Endothelial cell of umbilical vein (primary cell): ENCODE results near the gene HTR3A. TPM values are rescaled to one million over a fixed set of nuclear protein-coding genes. Genes with fewer than 3 reads are reported as not detected.

Source experiments
- BruUV-seq: library from RNA; stranded (reverse); fragments of 400-500 nt; replicated peaks from 2 replicates; lab custom pipeline; 2021; lab: Mats Ljungman, UMichigan
- CTCF ChIA-PET: fragments of 300-600, 350-600 bp; sonication (Branson Sonifier 250); formaldehyde crosslinking; loops from one replicate; lab custom pipeline; 2021; ENCODE audit warnings: antibody characterized with exemption, inconsistent platforms; lab: Charles Lee
- POLR2A ChIA-PET: fragments of 300-600, 350-600 bp; sonication (Branson Sonifier 250); formaldehyde crosslinking; loops from one replicate; lab custom pipeline; 2021; ENCODE audit warnings: antibody characterized with exemption, inconsistent platforms; lab: Charles Lee
- DNase-seq: peaks from one replicate; pipeline ENCODE4 v3.0.0-alpha.2; 2011; ENCODE audit warnings: low read depth, low spot score
- FAIRE-seq: peaks from 2 replicates; lab custom pipeline; 2011; peaks lifted over from hg19 to GRCh38; lab: Jason Lieb, UNC
- H2AFZ ChIP-seq: 2 replicates; pipeline ENCODE4 v1.6.0; 2012; ENCODE audit warnings: low read depth, low read length, control low read depth, inconsistent platforms
- H3K27ac ChIP-seq: 2 replicates; pipeline ENCODE4 v1.5.1; 2011; ENCODE audit warnings: low read depth, mild to moderate bottlenecking, control low read depth, low read length, moderate library complexity; ENCODE audit not compliant: insufficient read depth
- H3K27me3 ChIP-seq, 2 experiments: 2 replicates each; pipeline versions ENCODE4 v1.6.0 to v1.6.1; 2011; ENCODE audit warnings: low read length in 2 of 2, mixed read lengths in 1 of 2; ENCODE audit not compliant: control insufficient read depth in 2 of 2, insufficient read depth in 2 of 2
- H3K36me3 ChIP-seq, 2 experiments: 2 replicates in 1 of 2; 3 replicates in 1 of 2; pipeline ENCODE4 v1.5.1; 2011; ENCODE audit warnings: low read length in 2 of 2, mild to moderate bottlenecking in 1 of 2, moderate library complexity in 1 of 2; ENCODE audit not compliant: control insufficient read depth in 2 of 2, insufficient read depth in 2 of 2; ENCODE audit errors: extremely low read depth in 1 of 2
- H3K4me1 ChIP-seq: 3 replicates; pipeline ENCODE4 v1.5.1; 2011; ENCODE audit warnings: mild to moderate bottlenecking, low read length; ENCODE audit not compliant: control insufficient read depth, insufficient read depth; ENCODE audit errors: extremely low read depth
- H3K4me2 ChIP-seq: 2 replicates; pipeline ENCODE4 v1.6.1; 2011; ENCODE audit warnings: low read length, control low read depth, mixed read lengths; ENCODE audit not compliant: insufficient read depth
- H3K4me3 ChIP-seq, 3 experiments: fragments of 200-600 bp in 1 of 3; sonication (generic), shearing (Covaris generic) in 1 of 3; replicated peaks in 1 of 3; 2 replicates each; pipeline ENCODE4 v1.5.1; 2011 to 2016; ENCODE audit warnings: control low read depth in 3 of 3, low read length in 3 of 3, mild to moderate bottlenecking in 2 of 3, inconsistent platforms in 1 of 3, low read depth in 1 of 3, moderate library complexity in 1 of 3; ENCODE audit not compliant: insufficient read depth in 1 of 3
- H3K79me2 ChIP-seq: 2 replicates; pipeline ENCODE4 v1.6.0; 2012; ENCODE audit warnings: low read length, inconsistent platforms; ENCODE audit not compliant: control insufficient read depth, insufficient read depth
- H3K9ac ChIP-seq: replicated peaks from 2 replicates; pipeline ENCODE3; 2011; ENCODE audit warnings: low read length, control low read depth; ENCODE audit not compliant: insufficient read depth; ENCODE audit errors: extremely low read depth
- H3K9me1 ChIP-seq: replicated peaks from 3 replicates; pipeline ENCODE4 v1.6.0; 2011; ENCODE audit warnings: mild to moderate bottlenecking, low read length; ENCODE audit not compliant: control insufficient read depth, insufficient read depth; ENCODE audit errors: extremely low read depth
- H3K9me3 ChIP-seq: replicated peaks from 2 replicates; pipeline ENCODE4 v1.5.1; 2012; ENCODE audit warnings: low read length, inconsistent platforms; ENCODE audit not compliant: control insufficient read depth, insufficient read depth
- H4K20me1 ChIP-seq: replicated peaks from 2 replicates; pipeline ENCODE3; 2011; ENCODE audit warnings: mild to moderate bottlenecking, low read length; ENCODE audit not compliant: control insufficient read depth, insufficient read depth; ENCODE audit errors: extremely low read depth
- CTCF ChIP-seq, 2 donors: IDR thresholded peaks; 1 replicate in 1 of 2; 2 replicates in 1 of 2; pipeline ENCODE4 v1.5.1; 2011; ENCODE audit warnings: low read length in 2 of 2, mild to moderate bottlenecking in 2 of 2, moderate library complexity in 2 of 2, control low read depth in 1 of 2, inconsistent platforms in 1 of 2, low read depth in 1 of 2; ENCODE audit not compliant: insufficient read depth in 1 of 2; ENCODE audit errors: extremely low read depth in 1 of 2
- EZH2 ChIP-seq: IDR thresholded peaks from 2 replicates; pipeline ENCODE4 v1.6.1; 2012; ENCODE audit warnings: borderline replicate concordance, low read depth, mild to moderate bottlenecking, moderate library complexity, low read length, inconsistent platforms; ENCODE audit not compliant: severe bottlenecking
- FOS ChIP-seq: IDR thresholded peaks from 2 replicates; pipeline ENCODE4 v1.6.1; 2011; ENCODE audit warnings: mild to moderate bottlenecking, low read length, moderate library complexity, borderline replicate concordance; ENCODE audit not compliant: insufficient read depth
- GATA2 ChIP-seq: IDR thresholded peaks from 2 replicates; pipeline ENCODE4 v1.7.0; 2011; ENCODE audit warnings: low read depth, mild to moderate bottlenecking, moderate library complexity, mixed read lengths, low read length; ENCODE audit not compliant: insufficient read length, insufficient read depth
- JUN ChIP-seq: IDR thresholded peaks from 2 replicates; pipeline ENCODE4 v1.6.1; 2011; ENCODE audit warnings: borderline replicate concordance, low read depth; ENCODE audit not compliant: insufficient read length, insufficient read depth
- MYC ChIP-seq: IDR thresholded peaks from one replicate; pipeline ENCODE4 v1.6.1; 2011; ENCODE audit warnings: mild to moderate bottlenecking, low read depth, low read length
- POLR2A ChIP-seq: IDR thresholded peaks from 2 replicates; pipeline ENCODE4 v1.6.1; 2012; ENCODE audit warnings: low read depth, mild to moderate bottlenecking, control low read depth, low read length
- POLR2AphosphoS5 ChIP-seq: IDR thresholded peaks from 2 replicates; pipeline ENCODE4 v1.6.1; 2012; ENCODE audit warnings: low read depth, mild to moderate bottlenecking, control low read depth, low read length, moderate library complexity; ENCODE audit not compliant: insufficient read depth
- dilution Hi-C: fragments of 300-500 bp; cut with MboI; formaldehyde crosslinking; loops from one replicate; pipeline ENCODE4 v1.15.0; 2019; ENCODE audit warnings: low sequenced_read_pairs; ENCODE audit not compliant: extremely low pct_ligation_motif_present
- intact Hi-C: fragments of 100-400 bp; cut with micrococcal nuclease; formaldehyde crosslinking; loops from one replicate; pipeline ENCODE4 v1.10.0; 2022
- polyA plus RNA-seq, 4 experiments: library from polyadenylated mRNA; depleted of rRNA in 3 of 4; stranded (reverse) in 3 of 4; unstranded in 1 of 4; fragments of >200 nt; gene quantifications; 2 replicates each; pipeline versions ENCODE4 v1.2.1 to v1.2.3, GENCODE V29; 2011 to 2012; ENCODE audit warnings: missing spikeins in 1 of 4
- total RNA-seq: library from RNA; stranded (reverse); gene quantifications from 2 replicates; pipeline ENCODE4 v1.2.3, GENCODE V29; 2021
- TF ChIP-seq, protein P1 (sequence below): IDR thresholded peaks from 2 replicates; pipeline ENCODE4 v1.6.1; 2011; ENCODE audit not compliant: insufficient read depth, insufficient read length

HTR3A gene
- total and polyA plus RNA-seq, 2 donors (not counting 3 experiments of a cell fraction or from before 2014, with no cell fraction given), result not detected

GRCh38 chr11:113951537-113951936, 23.4 kb upstream of the HTR3A start:
- dilution Hi-C loops, result no loop called here
- TF ChIP-seq MYC, result no peak
- TF ChIP-seq FOS, result no peak
- no peak for TF ChIP-seq EZH2
- no peak for TF ChIP-seq POLR2A
- no peak for TF ChIP-seq CTCF (IDR thresholded peaks at IDR 0.05; ENCODE audit: extremely low read depth in 1 of 2, insufficient read depth in 1 of 2, low read depth in 1 of 2, low read length in 2 of 2)
- TF ChIP-seq POLR2AphosphoS5, result no peak
- no peak for TF ChIP-seq JUN
- TF ChIP-seq GATA2, result no peak
- TF ChIP-seq, protein P1, sequence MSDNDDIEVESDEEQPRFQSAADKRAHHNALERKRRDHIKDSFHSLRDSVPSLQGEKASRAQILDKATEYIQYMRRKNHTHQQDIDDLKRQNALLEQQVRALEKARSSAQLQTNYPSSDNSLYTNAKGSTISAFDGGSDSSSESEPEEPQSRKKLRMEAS, result no peak
- no peak overlapping the region for H2AFZ ChIP-seq
- no peak overlapping the region for H3K27ac ChIP-seq
- no peak overlapping the region for H3K9ac ChIP-seq
- H3K9me3 ChIP-seq, result no peaks in the 10 kb centered on the region
- H3K4me2 ChIP-seq, result no peak overlapping the region
- H3K27me3 ChIP-seq, result peaks cover 0 to 10% of the 10 kb centered on the region in 2 experiments
- H3K9me1 ChIP-seq, result no peaks in the 10 kb centered on the region
- ChIA-PET CTCF (no interaction called here), POLR2A (no interaction called here)
- DNase-seq (no peak), FAIRE-seq (no peak)
- no peaks in the 10 kb centered on the region for H3K79me2 ChIP-seq
- BruUV-seq, result no TSS peak
- no peaks in the 10 kb centered on the region for H3K36me3 ChIP-seq
- H4K20me1 ChIP-seq, result no peaks in the 10 kb centered on the region
- intact Hi-C loops, result no loop called here
- H3K4me3 ChIP-seq, result no peak overlapping the region
- H3K4me1 ChIP-seq, result no peaks in the 10 kb centered on the region
